ENCODE data around the gene NEK5. TPM values are rescaled to one million over a fixed set of nuclear protein-coding genes. Genes with fewer than 3 reads are reported as not detected.

The NEK5 gene
- total RNA-seq, 2 donors from 2014 or later = 1.2 to 2.3 TPM

- Histone ChIP-seq H3K36me3 (no peaks in the 10 kb centered on the region), H3K4me1 (replicated peaks) (no peaks in the 10 kb centered on the region), H3K9me3 (no peaks in the 10 kb centered on the region), H3K4me3 (no peak overlapping the region), H3K27me3 (replicated peaks; ENCODE audit: insufficient read depth) (no peaks in the 10 kb centered on the region), H3K27ac (no peak overlapping the region)
- intact Hi-C loops (cut with DNase I) = no loop called here
- TF ChIP-seq POLR2A (IDR thresholded peaks at IDR 0.05) (no peak), POLR2AphosphoS5 (IDR thresholded peaks at IDR 0.05) (no peak), CTCF (IDR thresholded peaks at IDR 0.05) (no peak)
- no peak for DNase-seq (ENCODE audit: low spot score)
- 86% methylated on average over 3 of the region's 3 CpGs for WGBS
Observed at GRCh38 chr13:52137489-52137888, 8.6 kb upstream of the NEK5 start.

- Histone ChIP-seq H3K27ac (no peak overlapping the region), H3K4me3 (no peak overlapping the region), H3K36me3 (no peaks in the 10 kb centered on the region), H3K4me1 (replicated peaks) (no peaks in the 10 kb centered on the region), H3K27me3 (replicated peaks; ENCODE audit: insufficient read depth) (no peaks in the 10 kb centered on the region), H3K9me3 (no peaks in the 10 kb centered on the region)
- no peak for DNase-seq (ENCODE audit: low spot score)
- intact Hi-C loops (cut with DNase I) = no loop called here
- no peak for TF ChIP-seq CTCF (IDR thresholded peaks at IDR 0.05)
- TF ChIP-seq POLR2A (IDR thresholded peaks at IDR 0.05) = no peak
- TF ChIP-seq POLR2AphosphoS5 (IDR thresholded peaks at IDR 0.05) = no peak
Observed at GRCh38 chr13:52136763-52137162, 7.9 kb upstream of the NEK5 start.

DNA sequence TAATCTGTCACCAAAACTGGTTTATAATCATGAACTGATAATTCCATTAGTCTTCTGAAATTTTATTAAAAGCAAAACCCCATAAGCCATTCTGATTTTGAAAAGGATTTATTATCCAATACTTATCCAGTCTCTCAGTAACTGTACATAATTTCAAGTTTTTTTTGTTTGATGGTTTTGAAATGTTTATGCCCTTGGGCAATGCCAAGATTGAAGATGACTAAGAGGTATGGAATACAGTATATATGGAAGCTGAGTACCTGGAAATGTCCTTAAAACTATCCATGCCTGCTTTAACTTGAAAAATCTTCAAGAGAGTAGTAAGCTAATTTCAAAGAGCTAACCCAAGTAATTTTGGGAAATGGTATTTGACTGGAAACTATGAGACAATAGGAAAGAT lies 1.8 kb upstream of the NEK5 start:
- TF ChIP-seq POLR2AphosphoS5 (IDR thresholded peaks at IDR 0.05) = no peak
- no peak for TF ChIP-seq POLR2A (IDR thresholded peaks at IDR 0.05)
- TF ChIP-seq CTCF (IDR thresholded peaks at IDR 0.05) = no peak
- H3K27me3 ChIP-seq (replicated peaks; ENCODE audit: insufficient read depth) = no peaks in the 10 kb centered on the region
- H3K4me3 ChIP-seq = no peak overlapping the region
- DNase-seq (ENCODE audit: low spot score) = no peak
- intact Hi-C loops (cut with DNase I) = no loop called here
- H3K36me3 ChIP-seq = no peaks in the 10 kb centered on the region
- H3K27ac ChIP-seq = no peak overlapping the region
- no peaks in the 10 kb centered on the region for H3K9me3 ChIP-seq
- no peaks in the 10 kb centered on the region for H3K4me1 ChIP-seq (replicated peaks)

- intact Hi-C loops (cut with DNase I) = loop anchor here (5.0 to 10.0 kb wide), 4 partner anchors 131 to 1003 kb away; no protein-coding TSS in a partner anchor
- Histone ChIP-seq H3K4me3 (peak overlapping the region; percentile 50 to 60), H3K4me1 (replicated peaks) (no peaks in the 10 kb centered on the region), H3K36me3 (no peaks in the 10 kb centered on the region), H3K27me3 (replicated peaks; ENCODE audit: insufficient read depth) (no peaks in the 10 kb centered on the region), H3K9me3 (no peaks in the 10 kb centered on the region), H3K27ac (peak overlapping the region; percentile 18 to 40)
- peak; percentile 67 for DNase-seq (ENCODE audit: low spot score)
- TF ChIP-seq POLR2A (IDR thresholded peaks at IDR 0.05) (no peak), POLR2AphosphoS5 (IDR thresholded peaks at IDR 0.05) (peak; percentile 67), CTCF (IDR thresholded peaks at IDR 0.05) (peak; percentile 76 to 83 (median 82))
- under 1% methylated on average over 33 of the region's 33 CpGs for WGBS
Observed at GRCh38 chr13:52127783-52128702, 830 bp downstream of the NEK5 start.

- no peaks in the 10 kb centered on the region for H3K4me1 ChIP-seq (replicated peaks)
- H3K27me3 ChIP-seq (replicated peaks; ENCODE audit: insufficient read depth) = no peaks in the 10 kb centered on the region
- intact Hi-C loops (cut with DNase I) = loop anchor here (5.0 to 10.0 kb wide), 4 partner anchors 130 to 1003 kb away; no protein-coding TSS in a partner anchor
- TF ChIP-seq POLR2AphosphoS5 (IDR thresholded peaks at IDR 0.05) = no peak
- no peak for TF ChIP-seq POLR2A (IDR thresholded peaks at IDR 0.05)
- TF ChIP-seq CTCF (IDR thresholded peaks at IDR 0.05) = no peak
- H3K27ac ChIP-seq = no peak overlapping the region
- no peak for DNase-seq (ENCODE audit: low spot score)
- H3K9me3 ChIP-seq = no peaks in the 10 kb centered on the region
- H3K4me3 ChIP-seq = no peak overlapping the region
- 36% methylated on average over 6 of the region's 6 CpGs for WGBS
- no peaks in the 10 kb centered on the region for H3K36me3 ChIP-seq
Observed at GRCh38 chr13:52127378-52127777, 1.5 kb downstream of the NEK5 start.

Data from prostate gland (tissue), 2 donors.